GM12878 (cell line): Measurements from ENCODE around the gene CD68. TPM values are rescaled to one million over a fixed set of nuclear protein-coding genes. Genes with fewer than 3 reads are reported as not detected.

ENCODE experiments used
- ATF7 ChIP-seq: fragments of 450-650 bp; IDR thresholded peaks from 2 replicates; pipeline ENCODE4 v1.6.1; 2016; ENCODE audit warnings: low read depth, mild to moderate bottlenecking
- CHD1 ChIP-seq: IDR thresholded peaks from 2 replicates; pipeline ENCODE4 v1.6.1; 2012; ENCODE audit warnings: low read depth, low read length, improper control_type of control experiment
- CREB1 ChIP-seq: IDR thresholded peaks from 2 replicates; pipeline ENCODE4 v1.6.1; 2012; ENCODE audit warnings: low read depth, mild to moderate bottlenecking, inconsistent platforms
- CREM ChIP-seq: IDR thresholded peaks from 2 replicates; pipeline ENCODE4 v1.6.1; 2014; ENCODE audit warnings: antibody characterized with exemption, low read depth
- ETV6 ChIP-seq, 2 experiments: fragments of 450-650 bp in 1 of 2; IDR thresholded peaks in 1 of 2; conservative IDR thresholded peaks in 1 of 2; 2 replicates each; pipeline ENCODE4 v1.6.1; 2014; ENCODE audit warnings: antibody characterized with exemption in 1 of 2, borderline replicate concordance in 1 of 2, low read depth in 1 of 2, mild to moderate bottlenecking in 1 of 2, moderate library complexity in 1 of 2
- GABPA ChIP-seq: IDR thresholded peaks from 2 replicates; pipeline ENCODE4 v1.6.1; 2014; ENCODE audit warnings: antibody characterized with exemption, low read depth, mild to moderate bottlenecking, inconsistent platforms
- IKZF1 ChIP-seq: fragments of 450-650 bp; conservative IDR thresholded peaks from 2 replicates; pipeline ENCODE4 v1.6.1; 2017; ENCODE audit warnings: antibody characterized with exemption, mild to moderate bottlenecking
- IKZF2 ChIP-seq, 2 experiments: fragments of 450-650 bp; IDR thresholded peaks; 2 replicates each; pipeline ENCODE4 v1.6.1; 2017; ENCODE audit warnings: mild to moderate bottlenecking in 2 of 2, moderate library complexity in 2 of 2
- MYC ChIP-seq: IDR thresholded peaks from 2 replicates; pipeline ENCODE4 v1.6.1; 2011; ENCODE audit warnings: mild to moderate bottlenecking, low read length, moderate library complexity, inconsistent platforms; ENCODE audit not compliant: insufficient read depth, insufficient replicate concordance, insufficient read length, severe bottlenecking
- PML ChIP-seq: IDR thresholded peaks from 2 replicates; pipeline ENCODE4 v1.6.1; 2012; ENCODE audit warnings: low read length, inconsistent platforms
- RUNX3 ChIP-seq: IDR thresholded peaks from 2 replicates; pipeline ENCODE4 v1.6.1; 2012; ENCODE audit warnings: low read length, inconsistent platforms
- SKIL ChIP-seq: fragments of 450-650 bp; IDR thresholded peaks from 2 replicates; pipeline ENCODE4 v1.6.1; 2017; ENCODE audit warnings: mild to moderate bottlenecking, low read depth, inconsistent platforms; ENCODE audit not compliant: poor library complexity, severe bottlenecking
- SP1 ChIP-seq: IDR thresholded peaks from one replicate; pipeline ENCODE4 v1.6.1; 2011; ENCODE audit warnings: low read depth, low read length
- SUPT20H ChIP-seq: IDR thresholded peaks from 2 replicates; pipeline ENCODE4 v1.6.1; 2011; ENCODE audit warnings: low read depth, mild to moderate bottlenecking, low read length, moderate library complexity, borderline replicate concordance; ENCODE audit not compliant: control insufficient read depth
- SUZ12 ChIP-seq: fragments of 200-600 bp; sonication (generic); IDR thresholded peaks from one replicate; pipeline ENCODE4 v1.6.1; 2018; ENCODE audit warnings: antibody characterized with exemption, mild to moderate bottlenecking; ENCODE audit not compliant: unreplicated experiment
- ZBED1 ChIP-seq: IDR thresholded peaks from 2 replicates; pipeline ENCODE4 v1.6.1; 2016; ENCODE audit warnings: borderline replicate concordance
- ZBTB4 ChIP-seq: fragments of 450-650 bp; formaldehyde crosslinking; IDR thresholded peaks from 2 replicates; pipeline ENCODE4 v1.4.0; 2022; ENCODE audit warnings: mild to moderate bottlenecking, moderate library complexity
- ZNF274 ChIP-seq: IDR thresholded peaks from one replicate; pipeline ENCODE4 v1.8.0; 2011; ENCODE audit not compliant: insufficient read length, insufficient read depth
- ZNF592 ChIP-seq: fragments of 450-650 bp; IDR thresholded peaks from 2 replicates; pipeline ENCODE4 v1.6.1; 2017; ENCODE audit warnings: mild to moderate bottlenecking, moderate library complexity
- polyA plus RNA-seq, 11 experiments: library from polyadenylated mRNA; depleted of rRNA in 4 of 11; unstranded in 6 of 11; stranded (reverse) in 5 of 11; fragments of >200 nt; fragmentation: Nextera tagmentation in 4 of 11; fragmentation: Illumina TruSeq in 1 of 11; extraction: Ambion mirVana in 4 of 11; extraction: Trizol in 1 of 11; gene quantifications; 1 replicate in 1 of 11; 2 replicates in 10 of 11; pipeline versions ENCODE4 v1.2.1 to v1.2.3, GENCODE V29; 2011 to 2016; ENCODE audit warnings: inconsistent platforms in 2 of 11, missing spikeins in 2 of 11, low read depth in 1 of 11
- total RNA-seq, 4 experiments: library from RNA; depleted of rRNA in 3 of 4; stranded (reverse); fragments of >200 nt in 3 of 4; fragmentation: Illumina TruSeq in 1 of 4; extraction: Trizol in 1 of 4; gene quantifications; 2 replicates each; pipeline versions ENCODE4 v1.2.1 to v1.2.3, GENCODE V29; 2013 to 2021

The CD68 gene
- total and polyA plus RNA-seq, 10 of the 15 experiments (the other 5 are each of a cell fraction or from before 2014, with no cell fraction given), result 2.6 to 6.9 (median 3.8) TPM

GRCh38 chr17:7583253-7584109 is 4.0 kb downstream of the CD68 start, which contains the start of gene MPDU1 (continued):
- TF ChIP-seq ZNF274, result no peak
- TF ChIP-seq ATF7, result peak; percentile 71
- TF ChIP-seq IKZF2 (IDR thresholded peaks at IDR 0.05), result peak; percentile 20; a peak in 1 of 4 replicates
- no peak for TF ChIP-seq SUPT20H
- peak; percentile 37; the same call in 1 of the 2 replicates for TF ChIP-seq RUNX3
- peak in 1 of 2 experiments; percentile 15; a peak in 1 of 4 replicates for TF ChIP-seq ETV6 (conservative IDR thresholded peaks at IDR 0.05 in 1 of 2, IDR thresholded peaks at IDR 0.05 in 1 of 2; ENCODE audit: borderline replicate concordance in 1 of 2, low read depth in 1 of 2)
- no peak for TF ChIP-seq SUZ12
- TF ChIP-seq CREM, result peak; percentile 65
- TF ChIP-seq MYC, result peak; percentile 43
- TF ChIP-seq CREB1, result peak; percentile 69; the same call in 1 of the 2 replicates
- TF ChIP-seq SKIL, result no peak
- TF ChIP-seq SP1, result peak; percentile 16
- TF ChIP-seq ZBED1, result peak; percentile 69
- TF ChIP-seq CHD1, result 0 out of 2 replicates have a peak, but pooled peaks have one; percentile 63
- TF ChIP-seq IKZF1, result peak; percentile 85
- no peak for TF ChIP-seq ZBTB4 (CRISPR knock-in tag)
- TF ChIP-seq GABPA, result peak; percentile 99
- no peak for TF ChIP-seq ZNF592
- TF ChIP-seq PML, result peak; percentile 99
